K562 (cell line): ENCODE measurements around the gene EFCAB8. TPM values are rescaled to one million over a fixed set of nuclear protein-coding genes. Genes with fewer than 3 reads are reported as not detected.

ENCODE experiments used
- ATAC-seq: fragments of 200-7000 bp; cut with Tn5 transposase; 3 replicates; pipeline ENCODE4 v1.9.1; 2020; ENCODE audit warnings: moderate library complexity
- BruUV-seq: library from RNA; stranded (reverse); fragments of 400-500 nt; replicated peaks from 2 replicates; lab custom pipeline; 2021; lab: Mats Ljungman, UMichigan
- CTCF ChIA-PET: fragments of 300-600 bp; formaldehyde crosslinking; extraction: SDS; loops from one replicate; lab custom pipeline; 2021; ENCODE audit warnings: low intra/inter-chr PET ratio; lab: Yijun Ruan, JAX
- POLR2A ChIA-PET: fragments of 300-600, 350-650 bp; sonication (Branson Sonifier 250); formaldehyde crosslinking; extraction: SDS; loops from one replicate; lab custom pipeline; 2021; ENCODE audit warnings: antibody characterized with exemption, inconsistent platforms; lab: Yijun Ruan, JAX
- DNase-seq, 4 experiments: peaks; one replicate each; pipeline versions ENCODE4 v3.0.0 to v3.0.0-alpha.2; 2011 to 2018; ENCODE audit warnings: low spot score in 3 of 4, mixed read lengths in 3 of 4; ENCODE audit errors: extremely low read depth in 1 of 4
- FAIRE-seq: peaks from 2 replicates; lab custom pipeline; 2011; peaks lifted over from hg19 to GRCh38; lab: Jason Lieb, UNC
- H2AFZ ChIP-seq: 2 replicates; pipeline ENCODE4 v1.6.0; 2011; ENCODE audit warnings: low read depth, low read length, control low read depth, inconsistent platforms
- H3K27ac ChIP-seq: fragments of 200-600 bp; 3 replicates; pipeline ENCODE4 v1.8.0; 2011; ENCODE audit warnings: low read depth, mild to moderate bottlenecking, control low read depth, inconsistent platforms, low read length, moderate library complexity, mixed read lengths; ENCODE audit errors: extremely low read depth
- H3K27me3 ChIP-seq, 2 experiments: fragments of 300-600 bp in 1 of 2; 2 replicates in 1 of 2; 3 replicates in 1 of 2; pipeline versions ENCODE4 v1.6.0 to v1.8.0; 2011; ENCODE audit warnings: inconsistent platforms in 2 of 2, low read length in 2 of 2, mild to moderate bottlenecking in 1 of 2, mixed read lengths in 1 of 2, moderate library complexity in 1 of 2; ENCODE audit not compliant: control insufficient read depth in 2 of 2, insufficient read depth in 2 of 2
- H3K36me3 ChIP-seq: fragments of 300-600 bp; 3 replicates; pipeline ENCODE4 v1.8.0; 2011; ENCODE audit warnings: mild to moderate bottlenecking, low read length, inconsistent platforms; ENCODE audit not compliant: control insufficient read depth, insufficient read depth
- H3K4me1 ChIP-seq, 2 experiments: fragments of 200-600 bp in 1 of 2; replicated peaks in 1 of 2; 2 replicates in 1 of 2; 3 replicates in 1 of 2; pipeline versions ENCODE4 v1.5.1 to v1.8.0; 2011; ENCODE audit warnings: inconsistent platforms in 2 of 2, low read length in 2 of 2, mild to moderate bottlenecking in 1 of 2, mixed read lengths in 1 of 2, moderate library complexity in 1 of 2; ENCODE audit not compliant: control insufficient read depth in 2 of 2, insufficient read depth in 2 of 2
- H3K4me2 ChIP-seq: 2 replicates; pipeline ENCODE4 v1.6.1; 2011; ENCODE audit warnings: low read length, control low read depth, inconsistent platforms, mixed read lengths; ENCODE audit not compliant: insufficient read depth
- H3K4me3 ChIP-seq: fragments of 200-600 bp; sonication (generic), shearing (Covaris generic); 2 replicates; pipeline ENCODE4 v1.5.1; 2016; ENCODE audit warnings: control low read depth, inconsistent platforms
- H3K79me2 ChIP-seq: fragments of 200-600 bp; 3 replicates; pipeline ENCODE4 v1.8.0; 2011; ENCODE audit warnings: low read length, inconsistent platforms; ENCODE audit not compliant: control insufficient read depth, insufficient read depth
- H3K9ac ChIP-seq, 2 experiments: 2 replicates each; pipeline versions ENCODE4 v1.6.0 to v1.6.1; 2011; ENCODE audit warnings: low read depth in 2 of 2, low read length in 2 of 2, control low read depth in 1 of 2, inconsistent platforms in 1 of 2, mild to moderate bottlenecking in 1 of 2, mixed read lengths in 1 of 2; ENCODE audit not compliant: insufficient read depth in 1 of 2
- H3K9me1 ChIP-seq: one replicate; pipeline ENCODE4 v1.6.0; 2011; ENCODE audit warnings: inconsistent platforms, mild to moderate bottlenecking, low read length, moderate library complexity; ENCODE audit not compliant: control insufficient read depth, insufficient read depth
- H3K9me3 ChIP-seq: replicated peaks from 2 replicates; pipeline ENCODE4 v1.5.1; 2011; ENCODE audit warnings: low read depth, low read length, inconsistent platforms; ENCODE audit not compliant: control insufficient read depth, insufficient read depth
- H4K20me1 ChIP-seq: replicated peaks from 2 replicates; pipeline ENCODE4 v1.6.1; 2011; ENCODE audit warnings: low read length, inconsistent platforms, mixed read lengths; ENCODE audit not compliant: control insufficient read depth, insufficient read depth
- DNMT1 ChIP-seq: fragments of 450-650 bp; IDR thresholded peaks from 2 replicates; pipeline ENCODE4 v1.6.1; 2016; ENCODE audit warnings: antibody characterized with exemption, mild to moderate bottlenecking
- ESRRB ChIP-seq: fragments of 250-450 bp; sonication (Bioruptor Pico); IDR thresholded peaks from 2 replicates; pipeline ENCODE4 v1.5.0; 2020; ENCODE audit warnings: mild to moderate bottlenecking, moderate library complexity, borderline replicate concordance
- FOXK1 ChIP-seq: sonication (generic); formaldehyde crosslinking; IDR thresholded peaks from 2 replicates; pipeline ENCODE4 v1.8.0; 2022; ENCODE audit warnings: missing genetic modification reagents, mild to moderate bottlenecking, borderline replicate concordance
- NFXL1 ChIP-seq: fragments of 450-650 bp; formaldehyde crosslinking; IDR thresholded peaks from 2 replicates; pipeline ENCODE4 v1.4.0; 2021; ENCODE audit warnings: mild to moderate bottlenecking
- PREB ChIP-seq: sonication (generic); formaldehyde crosslinking; IDR thresholded peaks from 2 replicates; pipeline ENCODE4 v1.8.1; 2023; ENCODE audit warnings: mild to moderate bottlenecking, missing genetic modification reagents
- ZNF316 ChIP-seq: fragments of 450-650 bp; IDR thresholded peaks from 2 replicates; pipeline ENCODE4 v1.6.1; 2016
- WGBS: fragments of 100-300 bp; shearing (Covaris generic); methylation state at CpG from one replicate; pipeline ENCODE4 v1.1.6; 2016; ENCODE audit warnings: low coverage, mixed read lengths; ENCODE audit not compliant: insufficient coverage; ENCODE audit errors: missing lambda C conversion rate; 5-methylcytosine and 5-hydroxymethylcytosine counted together
- in situ Hi-C: fragments of 300-500 bp; cut with MboI; formaldehyde crosslinking; loops from 4 replicates; pipeline ENCODE4 v1.15.0; 2018; ENCODE audit warnings: inconsistent platforms, mixed read lengths
- intact Hi-C: fragments of 100-400 bp; cut with micrococcal nuclease; formaldehyde crosslinking; loops from 2 replicates; pipeline ENCODE4 v1.14.2; 2022
- polyA plus RNA-seq, 8 experiments: library from polyadenylated mRNA; depleted of rRNA in 4 of 8; stranded (reverse) in 5 of 8; unstranded in 3 of 8; fragments of >200 nt; fragmentation: Nextera tagmentation in 2 of 8; fragmentation: Illumina TruSeq in 1 of 8; extraction: Ambion mirVana in 2 of 8; extraction: Trizol in 1 of 8; gene quantifications; 2 replicates each; pipeline versions ENCODE4 v1.2.1 to v1.2.3, GENCODE V29; 2011 to 2014; ENCODE audit warnings: inconsistent platforms in 1 of 8, missing spikeins in 1 of 8
- total RNA-seq, 7 experiments: library from RNA; depleted of rRNA in 6 of 7; stranded (reverse); fragments of >200 nt in 6 of 7; fragmentation: Illumina TruSeq in 2 of 7; extraction: Trizol in 2 of 7; gene quantifications; 2 replicates each; pipeline versions ENCODE4 v1.2.1 to v1.2.3, GENCODE V29; 2011 to 2021; ENCODE audit warnings: low replicate concordance in 1 of 7

Gene EFCAB8
- total and polyA plus RNA-seq, 9 of the 15 experiments (the other 6 are each of a cell fraction or from before 2014, with no cell fraction given) = 0.03 to 0.18 (median 0.11) TPM; not detected in 6

GRCh38 chr20:32823737-32824588 is 34.8 kb upstream of the EFCAB8 start:
- WGBS = 94% methylated on average over 7 of the region's 7 CpGs
- ATAC-seq (no peak), FAIRE-seq (no peak), DNase-seq (no peak)
- Histone ChIP-seq H3K9me3 (no peaks in the 10 kb centered on the region), H3K4me1 (peaks cover 26 to 29% of the 10 kb centered on the region in 2 experiments), H3K4me3 (no peak overlapping the region), H4K20me1 (peaks cover 39% of the 10 kb centered on the region), H3K27ac (no peak overlapping the region), H3K36me3 (peaks cover 61% of the 10 kb centered on the region), H3K9ac (0 out of 4 replicates have a peak overlapping the region, but pooled peaks of 1 of the 2 experiments have one; percentile 37), H3K79me2 (peaks cover 83% of the 10 kb centered on the region), H3K27me3 (no peaks in the 10 kb centered on the region), H2AFZ (no peak overlapping the region), H3K4me2 (no peak overlapping the region), H3K9me1 (peaks cover 4% of the 10 kb centered on the region)
- in situ Hi-C loops = no loop called here
- peak; percentile 55 for TF ChIP-seq ZNF316
- no peak for TF ChIP-seq NFXL1 (CRISPR knock-in tag)
- no peak for TF ChIP-seq ESRRB (CRISPR knock-in tag)
- TF ChIP-seq FOXK1 (CRISPR knock-in tag) = no peak
- no peak for TF ChIP-seq DNMT1
- TF ChIP-seq PREB (CRISPR knock-in tag) = no peak
- intact Hi-C loops = no loop called here
- BruUV-seq = no TSS peak
- ChIA-PET CTCF (interaction anchor here (0.7 kb wide), 1 partner anchor 9 kb away, joined by 6 read pairs; no protein-coding TSS in a partner anchor), POLR2A (interaction anchor here (1.1 to 1.4 kb wide), 2 partner anchors 14 to 181 kb away, joined by 3 to 4 read pairs; no protein-coding TSS in a partner anchor)
